ENCODE results near the gene YWHAE.

DNA sequence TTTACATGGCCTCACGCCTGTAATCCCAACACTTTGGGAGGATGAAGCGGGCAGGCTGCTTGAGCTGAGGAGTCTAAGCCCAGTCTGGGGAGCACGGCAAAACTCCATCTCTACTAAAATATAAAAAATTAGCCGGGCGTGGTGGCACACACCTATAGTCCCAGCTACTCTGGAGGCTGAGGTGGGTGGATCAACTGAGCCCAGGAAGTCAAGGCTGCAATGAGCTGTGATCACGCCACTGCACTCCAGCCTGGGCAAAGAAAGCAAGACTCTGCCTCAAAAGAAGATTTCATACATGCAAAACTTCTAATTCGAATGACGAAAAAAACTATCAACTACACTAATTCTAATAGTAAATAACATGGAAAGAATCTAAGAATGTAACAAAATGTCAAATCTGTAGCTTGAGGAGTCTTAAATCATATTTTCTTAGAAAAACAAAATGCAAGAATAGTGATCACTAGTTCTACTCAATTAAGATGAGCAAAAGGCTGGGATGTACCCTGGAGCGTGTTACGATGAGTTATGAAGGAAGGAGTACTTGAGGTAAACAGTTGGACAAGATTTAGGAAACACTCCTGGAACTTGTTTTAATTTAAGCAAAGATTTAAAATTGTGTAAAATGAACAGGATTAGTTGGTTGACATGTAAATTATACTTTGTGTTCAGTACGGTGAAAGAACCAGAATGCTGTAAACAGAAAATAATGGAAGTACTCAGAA is 20.7 kb downstream of the YWHAE start:
- TF ChIP-seq POLR2A (IDR thresholded peaks at IDR 0.05; ENCODE audit: low read depth, low read length) (no peak), POLR2AphosphoS5 (IDR thresholded peaks at IDR 0.05; ENCODE audit: low read depth, low read length) (no peak), SPI1 (IDR thresholded peaks at IDR 0.05; ENCODE audit: low read depth, low read length) (no peak)

Data from GM12891 (cell line).